ENCODE results near the gene FANCC.
A peak's percentile ranks its signal among the peaks of the same experiment; 100 is the strongest.

Gene FANCC

DNA sequence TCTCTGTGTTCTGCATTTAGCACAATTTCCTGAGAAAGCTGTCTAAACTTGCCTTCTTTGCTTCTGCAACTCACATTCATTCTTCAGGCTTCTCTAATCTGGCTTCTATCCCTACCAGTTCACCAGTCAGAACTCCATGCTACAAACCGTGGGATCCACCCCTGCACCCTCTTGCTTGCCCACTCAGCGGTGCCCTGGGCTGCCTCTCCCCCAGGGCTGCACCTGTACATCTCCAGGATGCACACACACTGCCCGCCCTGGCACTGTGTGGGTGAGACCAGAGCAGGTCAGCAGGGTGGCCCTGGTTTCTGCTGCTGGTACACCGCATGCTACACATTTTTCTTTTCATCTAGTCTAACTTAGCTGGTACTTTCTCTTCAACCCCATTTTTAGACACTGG is 127.1 kb downstream of the FANCC start:
- no peak for DNase-seq (ENCODE audit: low read depth)

DNA sequence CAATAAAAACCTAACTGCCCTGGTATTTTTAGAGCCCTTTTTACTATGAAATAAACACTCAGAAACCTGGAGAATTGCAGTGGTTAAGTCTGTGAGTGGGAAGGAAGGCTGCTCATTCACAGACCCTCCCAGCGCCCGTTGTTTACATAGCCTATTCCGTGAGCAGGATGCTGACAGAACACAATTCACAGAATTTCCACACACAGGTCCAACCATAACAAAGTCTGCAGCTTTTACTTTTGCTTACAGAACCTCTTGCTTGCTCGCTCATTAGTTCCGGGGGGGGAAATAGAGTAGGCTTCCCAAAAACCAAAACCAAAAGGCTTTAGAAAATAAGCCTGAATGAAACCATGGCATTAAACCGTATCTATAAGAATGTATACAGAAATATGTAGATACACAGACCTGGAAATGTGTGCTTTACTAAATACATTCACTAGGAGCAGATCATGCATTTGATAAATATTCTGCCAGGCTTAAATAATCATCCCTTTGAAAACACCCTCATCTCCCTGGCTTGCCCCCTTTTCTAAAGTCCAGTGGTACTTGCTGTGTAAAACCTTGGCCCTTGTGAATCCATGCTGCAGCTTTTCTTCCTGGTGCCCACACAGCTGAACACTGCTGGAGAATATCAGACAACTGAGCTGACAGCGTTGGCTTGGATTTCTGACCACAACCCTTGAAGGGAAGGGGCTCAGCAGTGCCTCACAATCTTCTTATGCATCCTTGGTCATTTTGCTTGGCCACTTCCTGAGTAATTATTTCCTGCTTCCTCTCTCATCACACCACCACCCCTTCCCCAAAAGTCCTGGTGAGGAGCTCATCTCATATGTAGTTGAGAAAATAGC is 128.0 kb downstream of the FANCC start:
- DNase-seq (ENCODE audit: low read depth): peak; percentile 65

DNA sequence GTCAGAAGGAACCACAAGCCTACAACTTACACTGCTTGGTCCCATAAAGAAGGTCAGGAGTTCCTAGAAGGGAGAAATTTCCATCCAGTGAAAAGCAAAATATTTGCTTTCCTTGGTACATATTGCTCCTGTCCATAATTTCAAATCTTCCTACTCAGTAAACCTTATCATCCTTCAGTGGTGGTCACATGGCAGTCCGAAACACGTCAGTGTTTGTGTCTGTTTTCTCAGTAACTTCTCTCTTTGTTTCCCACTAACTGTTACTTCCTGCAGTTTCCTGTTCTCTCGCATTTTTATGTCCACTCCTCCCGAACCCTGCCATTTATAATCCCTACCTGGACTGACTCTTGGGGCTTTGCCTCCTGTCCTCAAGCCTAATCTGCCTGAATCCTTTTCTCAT is 129.1 kb downstream of the FANCC start:
- no peak for DNase-seq (ENCODE audit: low read depth)

DNA sequence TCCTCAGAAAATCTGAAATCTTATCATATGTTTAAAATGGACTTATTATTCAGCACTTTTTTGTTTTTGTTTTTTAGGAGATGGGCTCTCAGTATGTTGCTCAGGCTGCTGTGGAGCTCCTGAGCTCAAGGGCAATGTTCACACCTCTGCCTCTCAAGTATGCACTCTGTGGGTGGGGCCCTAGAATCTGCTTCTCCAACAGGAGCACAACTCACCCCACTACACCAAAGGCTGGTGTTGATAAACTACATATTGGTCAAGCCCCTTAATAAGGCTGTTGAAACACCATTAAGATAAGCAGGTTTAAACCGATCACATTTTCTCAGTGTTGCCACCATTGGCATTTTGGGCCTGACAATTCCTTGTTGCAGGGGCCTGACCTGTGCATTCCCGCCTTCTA is 131.6 kb downstream of the FANCC start:
- no peak for DNase-seq (ENCODE audit: low read depth)

DNA sequence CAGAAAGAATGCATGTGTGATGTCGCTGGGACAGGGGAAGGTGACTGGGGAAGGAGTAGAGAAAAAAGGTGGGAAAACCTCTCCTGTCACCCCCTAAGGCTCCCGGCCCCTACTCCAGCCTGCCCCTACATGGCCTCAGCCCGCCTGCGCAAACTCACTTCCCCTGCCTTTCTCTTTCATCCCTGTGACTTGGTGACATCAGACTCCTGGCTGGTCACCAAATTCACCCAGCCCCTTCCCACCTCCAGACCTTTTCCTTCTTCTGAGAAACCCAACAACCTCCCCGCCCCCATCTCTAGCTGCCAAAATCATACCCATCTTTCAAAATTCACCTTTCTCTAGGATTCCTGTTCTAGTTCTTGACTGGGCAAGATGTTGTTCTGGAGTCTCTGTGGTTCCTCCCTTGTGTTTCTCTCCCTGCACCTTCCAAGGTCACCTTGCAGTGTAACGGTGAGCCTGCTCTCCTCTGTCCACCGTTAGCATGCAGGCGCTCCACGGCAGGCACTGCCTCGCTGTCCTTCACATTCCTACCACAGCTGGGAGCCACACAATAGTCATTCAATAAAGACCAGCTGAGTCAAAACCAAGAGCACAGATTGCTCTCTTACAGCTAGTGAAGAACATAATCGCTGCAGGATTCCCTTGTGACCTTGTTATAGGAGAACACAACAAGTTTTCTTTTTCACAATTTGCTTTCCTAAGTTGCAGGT is 134.5 kb downstream of the FANCC start:
- no peak for DNase-seq (ENCODE audit: low read depth)

DNA sequence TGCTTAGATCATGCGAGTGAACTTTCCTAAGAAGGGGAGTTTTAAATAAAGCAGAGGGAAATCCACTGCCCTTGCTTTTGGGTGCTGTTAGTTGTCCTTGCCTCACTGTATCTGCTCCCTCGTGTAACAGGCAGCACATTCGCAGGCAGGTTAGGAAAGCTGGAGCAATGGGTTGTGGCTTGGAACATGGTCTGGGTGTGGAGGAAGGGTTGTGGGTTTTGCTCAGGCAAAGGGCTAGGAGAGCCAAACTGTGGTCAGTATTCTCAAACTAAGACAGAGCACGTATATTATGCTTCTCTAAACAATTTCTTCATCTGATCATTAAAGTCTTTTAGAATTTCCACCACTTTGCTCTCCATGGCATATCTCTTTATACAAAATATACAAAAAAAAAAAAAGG is 135.7 kb downstream of the FANCC start:
- no peak for DNase-seq (ENCODE audit: low read depth)

DNA sequence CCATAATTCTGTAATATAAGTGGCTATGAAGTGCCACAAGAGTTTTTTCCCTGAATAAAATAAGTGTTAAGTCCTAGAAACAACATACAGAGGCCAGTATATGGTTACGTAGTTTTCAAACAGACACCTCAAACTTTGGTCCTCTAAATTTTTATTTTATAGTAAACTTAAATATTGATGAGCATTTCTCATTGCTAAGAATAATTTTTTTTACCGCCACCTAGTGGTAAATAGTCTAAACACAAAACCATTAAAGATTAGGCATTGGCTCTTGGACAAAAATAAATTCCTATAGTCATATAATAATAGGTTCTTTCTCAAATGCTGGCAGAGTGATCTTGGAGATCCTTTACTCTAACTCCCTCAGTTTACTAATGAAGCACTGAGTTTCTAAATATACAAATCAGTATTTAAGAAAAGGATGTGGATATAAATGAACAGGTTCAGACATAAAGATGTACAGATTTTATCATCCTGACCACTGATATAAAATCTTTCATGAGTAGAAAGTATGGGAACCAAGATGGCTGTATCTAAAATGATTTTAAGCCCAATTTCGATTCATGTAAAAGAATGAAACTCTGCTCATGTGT is 136.2 kb downstream of the FANCC start:
- DNase-seq (ENCODE audit: low read depth): no peak

DNA sequence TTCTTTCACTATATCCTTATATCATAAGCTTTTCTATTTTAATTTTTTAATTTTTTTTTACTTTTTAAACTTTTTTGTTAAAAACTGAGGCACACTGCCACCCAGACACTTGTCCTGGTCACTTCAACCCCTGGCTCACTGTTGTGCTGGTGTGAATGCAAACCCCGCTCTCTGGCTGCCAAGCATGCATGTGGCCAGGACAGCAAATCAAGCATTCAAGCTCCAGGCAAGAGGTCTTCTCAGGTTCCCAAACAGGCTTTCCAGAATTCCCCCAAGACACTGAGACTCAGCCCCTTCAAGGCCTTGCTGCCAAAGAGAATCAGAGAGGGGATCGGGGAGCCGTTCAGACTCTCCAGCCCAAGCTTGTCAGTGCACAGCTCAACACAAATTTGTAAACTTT is 139.9 kb downstream of the FANCC start:
- no peak for DNase-seq (ENCODE audit: low read depth)

DNA sequence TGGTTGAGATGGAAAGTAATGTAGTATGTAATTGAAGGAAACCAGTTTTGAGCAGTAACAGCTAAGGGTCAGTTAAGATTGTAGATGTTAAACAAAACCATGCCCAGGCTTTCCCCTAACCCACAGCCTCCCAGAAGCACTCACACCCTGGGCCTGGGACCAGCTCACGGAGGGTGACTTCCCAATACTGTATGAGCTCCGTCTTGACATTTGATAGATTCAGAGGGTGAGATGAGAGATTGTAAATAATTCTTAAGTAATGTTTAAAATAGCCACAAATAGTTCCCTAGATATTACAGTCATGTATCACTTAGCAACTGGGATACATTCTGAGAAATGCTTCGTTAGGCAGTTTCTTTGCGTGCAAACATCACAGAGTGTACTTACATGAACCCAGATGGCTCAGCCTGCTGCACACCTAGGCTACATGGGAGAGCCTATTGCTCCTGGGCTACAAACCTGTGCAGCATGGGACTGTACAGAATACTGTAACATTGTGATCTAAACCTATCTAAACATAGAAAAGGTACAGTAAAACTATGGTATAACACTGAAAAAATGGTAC is 140.7 kb downstream of the FANCC start:
- no peak for DNase-seq (ENCODE audit: low read depth)

DNA sequence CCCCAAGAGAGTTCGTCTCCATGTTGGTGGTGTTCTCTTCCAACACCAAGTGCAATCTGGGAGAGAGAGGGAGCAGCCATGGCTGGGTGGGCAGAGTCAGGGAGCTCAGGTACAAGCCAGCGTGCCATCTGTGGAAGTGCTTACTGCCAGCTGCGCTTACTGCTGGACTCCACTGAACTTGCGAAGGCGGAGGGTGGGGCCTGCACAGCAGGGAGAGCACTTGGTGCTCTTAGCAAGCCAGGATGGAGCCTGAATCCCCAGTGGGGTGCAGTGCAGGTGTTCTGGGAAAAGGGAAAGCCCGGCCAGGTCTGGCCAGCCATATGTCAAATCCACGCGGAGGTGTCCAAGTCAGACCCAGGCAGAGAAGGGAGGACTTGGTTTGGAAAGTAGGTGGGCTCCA is 142.0 kb downstream of the FANCC start:
- no peak for DNase-seq (ENCODE audit: low read depth)

DNA sequence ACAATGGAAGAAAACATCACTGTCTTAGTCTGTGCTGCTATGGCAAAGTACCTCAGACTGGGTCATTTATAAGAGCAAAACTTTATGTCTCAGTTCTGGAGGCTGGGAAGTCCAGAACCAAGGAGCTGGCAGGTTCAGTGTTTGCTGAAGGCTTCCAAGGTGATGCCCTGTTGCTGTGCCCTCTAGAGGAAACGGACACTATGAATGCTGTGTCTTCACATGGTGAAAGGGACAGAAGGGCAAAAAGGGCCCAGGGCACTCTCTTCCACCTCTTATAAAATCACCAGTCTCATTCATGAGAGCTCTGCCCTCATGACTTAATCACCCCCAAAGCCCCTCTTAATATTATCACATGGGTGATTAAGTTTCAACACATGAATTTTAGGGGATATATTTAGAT is 143.5 kb downstream of the FANCC start:
- no peak for DNase-seq (ENCODE audit: low read depth)

DNA sequence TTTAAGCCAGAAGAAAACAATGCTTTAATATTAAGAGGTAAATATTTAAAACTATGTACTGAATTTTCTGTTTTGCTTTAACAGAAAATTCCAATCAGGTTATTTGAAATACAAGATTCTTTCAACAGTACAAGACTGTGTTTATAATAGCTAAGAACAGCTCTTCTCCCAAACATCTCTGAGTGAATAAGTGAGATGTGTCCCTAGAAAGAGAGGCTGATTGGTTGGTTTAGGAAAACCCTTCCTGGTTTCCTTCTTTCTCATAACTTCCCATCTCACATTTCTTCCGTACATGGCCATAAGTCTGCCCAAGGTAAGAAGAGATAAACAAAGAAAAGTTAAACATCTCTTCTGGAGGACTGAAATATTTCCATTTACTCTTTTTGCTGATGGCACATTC is 145.9 kb downstream of the FANCC start:
- no peak for DNase-seq (ENCODE audit: low read depth)

DNA sequence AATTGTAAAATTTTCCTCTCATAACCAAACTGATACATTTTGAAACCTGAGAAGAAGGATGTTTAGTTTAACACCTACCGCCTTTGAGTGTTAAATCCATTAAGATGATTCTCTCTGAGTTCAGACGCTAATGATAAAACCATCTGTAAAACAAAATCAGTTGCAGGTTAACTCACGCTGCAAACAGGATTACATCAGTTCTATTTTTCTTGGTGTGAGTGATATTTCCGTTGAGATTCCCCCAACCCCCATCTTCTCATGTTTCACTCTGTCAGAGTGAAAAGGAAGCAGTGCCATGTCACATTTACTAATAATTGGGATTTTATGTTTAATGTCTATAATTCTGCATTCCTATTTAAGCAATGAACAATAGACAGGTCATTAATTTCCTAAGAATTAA is 146.5 kb downstream of the FANCC start:
- peak; percentile 34 for DNase-seq (ENCODE audit: low read depth)

DNA sequence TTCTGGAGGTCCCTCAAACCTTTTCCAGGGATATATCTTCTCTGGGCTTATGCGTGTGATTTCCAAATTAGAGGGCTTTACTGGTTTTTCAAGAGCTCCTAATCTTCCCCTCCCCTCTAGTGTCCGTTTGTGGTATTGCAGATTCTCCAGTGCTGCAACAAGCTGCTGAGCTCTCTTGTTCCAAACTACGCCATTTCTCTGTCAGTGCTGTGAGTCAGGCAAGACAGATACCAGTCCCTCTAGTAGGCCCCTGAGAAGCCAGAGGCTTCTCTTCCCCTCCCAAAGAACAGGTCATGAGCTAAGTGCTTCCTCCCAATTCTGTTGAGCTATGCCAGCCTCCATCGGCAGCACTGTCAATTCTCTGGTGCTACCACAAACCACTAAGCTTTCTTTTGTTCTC is 149.5 kb downstream of the FANCC start:
- DNase-seq (ENCODE audit: low read depth): peak; percentile 86

DNA sequence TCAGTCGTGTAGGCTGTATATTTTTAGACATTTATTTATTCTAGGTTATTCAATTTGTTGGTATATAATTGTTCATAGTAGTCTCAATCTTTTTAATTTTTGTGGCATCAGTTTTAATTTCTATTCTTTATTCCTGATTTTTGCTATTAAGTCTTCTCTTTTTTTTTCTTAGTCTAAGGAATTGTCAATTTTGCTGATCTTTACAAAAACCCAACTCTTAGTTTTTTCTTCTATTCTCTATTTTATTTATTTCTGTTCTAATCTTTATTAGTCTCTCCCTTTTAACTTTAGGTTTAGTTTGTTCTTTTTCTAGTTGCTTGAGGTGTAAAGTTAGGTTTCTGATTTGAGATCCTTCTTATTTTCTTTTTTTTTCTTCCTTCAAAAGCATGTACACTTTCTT is 152.5 kb downstream of the FANCC start:
- DNase-seq (ENCODE audit: low read depth): no peak

DNA sequence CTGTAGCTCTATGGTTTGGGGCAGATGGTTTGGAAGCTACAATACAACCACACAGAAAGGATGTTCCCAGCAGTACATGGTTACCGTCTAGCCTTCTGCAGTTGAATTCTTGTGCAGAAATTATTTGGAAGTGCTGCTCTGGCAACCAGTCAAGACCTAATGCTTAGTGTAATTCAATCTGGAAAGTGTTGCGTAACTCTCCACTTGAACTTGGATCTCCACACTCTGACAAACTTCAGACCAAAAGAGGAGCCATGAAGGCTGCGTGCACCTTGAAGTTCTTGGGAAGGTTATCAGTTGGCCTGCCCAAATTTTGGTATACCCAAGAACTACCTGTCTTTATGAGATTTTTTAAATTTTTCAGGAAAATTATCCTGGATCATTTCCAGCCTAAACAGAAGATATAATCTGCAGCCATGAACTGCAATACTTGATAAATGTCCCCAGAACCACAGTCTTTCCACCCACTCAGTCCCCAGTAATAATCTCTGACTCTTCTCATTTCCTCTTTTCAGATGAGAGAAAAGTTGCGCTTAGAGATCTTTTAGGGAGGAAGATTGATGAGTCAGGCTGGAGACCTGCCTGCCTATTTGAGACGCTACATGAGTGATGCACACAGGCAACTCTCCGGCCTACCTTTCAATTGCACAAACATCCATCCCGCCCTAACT is 159.9 kb downstream of the FANCC start:
- DNase-seq (ENCODE audit: low read depth): peak; percentile 92

DNA sequence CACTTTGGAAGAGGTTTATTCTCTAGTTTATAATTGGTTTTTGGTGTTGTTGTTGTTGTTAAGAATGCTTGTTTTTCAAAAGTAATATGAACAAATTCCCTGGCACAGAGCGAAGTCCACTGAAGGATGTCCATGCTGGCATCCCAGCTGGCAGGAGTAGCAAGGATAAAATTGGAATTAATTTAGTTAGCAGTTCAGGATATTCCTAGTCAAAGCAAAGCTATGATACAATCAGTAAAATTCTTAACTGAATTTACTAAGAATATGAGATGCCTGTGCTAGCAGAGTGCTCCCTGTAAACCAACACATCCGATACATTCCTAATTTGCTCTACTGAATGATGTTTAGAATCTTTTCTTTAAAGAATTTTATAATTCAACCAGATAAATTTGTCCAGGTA is 161.4 kb downstream of the FANCC start:
- DNase-seq (ENCODE audit: low read depth): no peak

DNA sequence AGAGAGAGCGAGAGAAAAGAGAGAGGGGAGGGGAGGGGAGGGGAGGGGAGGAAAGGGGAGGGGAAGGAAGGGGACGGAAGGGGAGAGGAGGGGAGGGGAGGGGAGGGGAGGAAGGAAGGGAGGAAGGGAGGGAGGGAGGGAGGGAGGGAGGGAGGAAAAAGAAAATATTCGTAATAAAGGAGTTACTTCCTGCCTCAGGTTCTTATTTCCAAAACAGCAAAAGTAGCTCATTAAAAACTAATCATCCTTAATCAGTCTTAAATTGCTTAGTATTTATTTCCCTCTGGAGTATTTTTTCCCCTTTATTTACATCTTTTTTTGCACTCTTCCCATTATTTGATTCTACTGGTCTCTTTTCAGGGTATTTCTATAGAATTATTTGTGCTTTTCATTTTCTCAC is 162.3 kb downstream of the FANCC start:
- no peak for DNase-seq (ENCODE audit: low read depth)

DNA sequence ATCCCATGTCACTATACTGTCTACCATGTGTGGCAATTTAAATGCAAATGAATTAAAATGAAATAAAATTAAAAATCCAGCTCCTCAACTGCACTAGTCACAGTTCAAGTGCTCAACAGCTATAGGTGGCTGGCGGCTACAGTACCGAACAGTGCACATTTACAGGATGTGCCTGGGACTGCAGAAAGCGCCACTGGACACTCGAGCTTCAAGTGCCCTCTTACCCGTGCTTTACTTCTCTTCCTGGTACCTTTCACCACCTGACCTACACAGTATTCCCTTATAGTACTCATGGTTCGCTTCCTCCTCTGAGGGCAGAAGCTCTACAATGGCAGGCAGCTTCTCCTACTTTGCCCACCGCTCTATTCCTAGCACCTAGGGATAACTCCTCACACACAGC is 166.6 kb downstream of the FANCC start:
- no peak for DNase-seq (ENCODE audit: low read depth)

DNA sequence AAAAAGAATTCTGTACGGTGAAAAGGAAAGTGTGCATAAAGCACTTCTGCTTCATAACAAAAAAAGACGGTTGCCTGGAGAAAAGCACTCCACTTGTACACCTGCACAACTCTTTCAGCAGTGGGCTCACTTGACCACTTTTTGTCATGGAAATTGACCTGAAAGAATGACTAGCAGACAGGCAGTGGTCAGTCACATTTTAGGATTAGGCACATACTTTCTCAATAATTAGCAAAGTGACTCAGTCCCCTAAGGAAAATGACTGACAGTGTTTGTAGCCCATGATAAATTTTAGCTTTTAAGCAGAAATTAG is 169.3 kb downstream of the FANCC start:
- no peak for DNase-seq (ENCODE audit: low read depth)

DNA sequence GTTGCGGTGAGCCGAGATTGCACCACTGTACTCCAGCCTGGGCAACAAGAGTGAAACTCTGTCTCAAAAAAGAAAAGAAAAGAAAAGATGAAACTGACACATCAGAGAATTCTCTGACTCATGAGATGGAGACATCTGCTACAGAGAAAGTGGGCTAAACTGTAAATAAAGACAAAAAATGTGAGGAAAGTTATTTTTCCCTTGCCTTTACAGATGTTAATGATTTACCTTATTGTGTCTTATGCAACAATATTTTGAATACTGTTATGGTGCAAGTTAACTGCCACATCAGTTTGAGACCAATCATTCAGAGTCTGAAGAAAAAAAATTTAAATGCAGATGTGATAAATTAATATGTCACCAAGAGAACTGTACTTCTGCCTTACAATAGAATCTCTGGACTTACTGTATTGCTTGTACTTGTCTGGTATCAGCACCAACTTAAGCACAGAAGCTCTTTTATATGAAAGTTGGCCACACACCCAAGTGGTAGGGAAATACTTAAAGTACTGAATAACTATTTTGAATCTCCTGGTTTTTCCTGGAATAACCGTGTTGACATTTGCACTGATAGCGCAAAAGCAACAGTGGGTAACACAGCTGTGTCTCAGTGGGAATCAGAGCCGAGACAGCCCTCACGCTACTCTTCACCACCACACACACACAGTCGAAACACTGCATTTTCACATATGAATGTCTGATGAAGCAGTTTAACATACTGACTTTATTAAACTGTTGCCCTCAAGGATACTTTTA is 169.9 kb downstream of the FANCC start:
- no peak for DNase-seq (ENCODE audit: low read depth)
